Mesendoderm (in vitro differentiated cells): ENCODE data around the gene SPECC1.
"Not testable (repeated sequence)": the region's sequence is repeated elsewhere in the genome, so short reads cannot be mapped to it uniquely, and the experiment has no call there.

Source experiments
- DNase-seq: peaks from one replicate; pipeline ENCODE4 v3.0.0; 2013
- H2AK5ac ChIP-seq: 2 replicates; pipeline ENCODE4 v1.6.1; 2013; ENCODE audit warnings: low read length, inconsistent platforms
- H2BK120ac ChIP-seq: 2 replicates; pipeline ENCODE4 v1.6.1; 2013; ENCODE audit warnings: low read depth, mild to moderate bottlenecking, low read length, moderate library complexity, mixed read lengths
- H2BK15ac ChIP-seq: replicated peaks from 2 replicates; pipeline ENCODE4 v1.6.1; 2013; ENCODE audit warnings: low read depth, mild to moderate bottlenecking, moderate library complexity
- H2BK5ac ChIP-seq: 2 replicates; pipeline ENCODE4 v1.6.1; 2013; ENCODE audit warnings: low read length, inconsistent platforms
- H3K18ac ChIP-seq: 2 replicates; pipeline ENCODE4 v1.6.1; 2013; ENCODE audit warnings: mild to moderate bottlenecking, low read length, mixed read lengths
- H3K23ac ChIP-seq: one replicate; pipeline ENCODE4 v1.6.1; 2013; ENCODE audit warnings: low read length
- H3K27ac ChIP-seq: 2 replicates; pipeline ENCODE4 v1.5.1; 2013; ENCODE audit warnings: low read depth, mild to moderate bottlenecking, inconsistent platforms, low read length, moderate library complexity
- H3K27me3 ChIP-seq: 2 replicates; pipeline ENCODE4 v1.6.1; 2013; ENCODE audit warnings: low read length, control low read depth, mild to moderate bottlenecking, inconsistent platforms; ENCODE audit not compliant: insufficient read depth, poor library complexity
- H3K36me3 ChIP-seq: 2 replicates; pipeline ENCODE4 v1.6.1; 2013; ENCODE audit warnings: low read length, inconsistent platforms; ENCODE audit not compliant: control insufficient read depth, insufficient read depth
- H3K4ac ChIP-seq: one replicate; pipeline ENCODE4 v1.6.1; 2013; ENCODE audit warnings: low read depth, mild to moderate bottlenecking, low read length, moderate library complexity
- H3K4me1 ChIP-seq: 2 replicates; pipeline ENCODE4 v1.6.1; 2013; ENCODE audit warnings: low read depth, low read length, inconsistent platforms; ENCODE audit not compliant: control insufficient read depth
- H3K4me2 ChIP-seq: 2 replicates; pipeline ENCODE4 v1.6.1; 2013; ENCODE audit warnings: low read length
- H3K4me3 ChIP-seq: 2 replicates; pipeline ENCODE4 v1.5.1; 2013; ENCODE audit warnings: mild to moderate bottlenecking, low read length
- H3K56ac ChIP-seq: one replicate; pipeline ENCODE4 v1.6.1; 2013; ENCODE audit warnings: low read length
- H3K79me1 ChIP-seq: 2 replicates; pipeline ENCODE4 v1.6.1; 2013; ENCODE audit warnings: low read length, inconsistent platforms
- H3K79me2 ChIP-seq: 2 replicates; pipeline ENCODE4 v1.6.1; 2013; ENCODE audit warnings: mild to moderate bottlenecking, low read length; ENCODE audit not compliant: control insufficient read depth, insufficient read depth
- H3K9ac ChIP-seq: 2 replicates; pipeline ENCODE4 v1.6.1; 2013; ENCODE audit warnings: low read length, inconsistent platforms
- H4K5ac ChIP-seq: one replicate; pipeline ENCODE4 v1.6.1; 2013; ENCODE audit warnings: low read length
- H4K8ac ChIP-seq: one replicate; pipeline ENCODE4 v1.6.1; 2013; ENCODE audit warnings: low read depth, mild to moderate bottlenecking, control low read depth, low read length, moderate library complexity
- WGBS: extraction: QIAGEN DNeasy Blood & Tissue Kit; methylation state at CpG from one replicate; pipeline ENCODE4 v1.1.7; 2013; ENCODE audit warnings: low lambda C conversion rate, missing lambda C conversion rate; ENCODE audit not compliant: insufficient coverage; ENCODE audit errors: extremely low coverage; 5-methylcytosine and 5-hydroxymethylcytosine counted together

The SPECC1 gene

GRCh38 chr17:20074489-20074888 is 65.3 kb downstream of the SPECC1 start:
- Histone ChIP-seq H3K23ac (no peak overlapping the region), H3K4me1 (peaks cover 2% of the 10 kb centered on the region), H3K27ac (no peak overlapping the region), H3K9ac (no peak overlapping the region), H3K27me3 (no peaks in the 10 kb centered on the region), H4K8ac (no peak overlapping the region), H3K36me3 (no peaks in the 10 kb centered on the region), H3K56ac (no peak overlapping the region), H3K79me2 (no peaks in the 10 kb centered on the region), H3K18ac (no peak overlapping the region), H3K4me3 (no peak overlapping the region), H3K79me1 (no peaks in the 10 kb centered on the region), H2BK15ac (no peak overlapping the region), H2BK120ac (no peak overlapping the region), H2BK5ac (no peak overlapping the region), H4K5ac (no peak overlapping the region), H3K4ac (no peak overlapping the region), H2AK5ac (no peak overlapping the region), H3K4me2 (no peak overlapping the region)
- WGBS: no CpG with 5 or more reads among the region's 3 CpGs
- DNase-seq: no peak

GRCh38 chr17:20076137-20076536 is 67.0 kb downstream of the SPECC1 start:
- H2BK15ac ChIP-seq, H3K9ac ChIP-seq, H2AK5ac ChIP-seq, H3K4me1 ChIP-seq, H4K8ac ChIP-seq, H3K27ac ChIP-seq, H3K79me1 ChIP-seq, H3K27me3 ChIP-seq, H3K18ac ChIP-seq, H3K36me3 ChIP-seq, H2BK5ac ChIP-seq, H3K4me2 ChIP-seq, H3K4ac ChIP-seq, H2BK120ac ChIP-seq, H3K23ac ChIP-seq, H3K56ac ChIP-seq, H4K5ac ChIP-seq, DNase-seq, H3K4me3 ChIP-seq, H3K79me2 ChIP-seq: not testable (repeated sequence)
- WGBS: no CpG with 5 or more reads among the region's 3 CpGs

- no peak overlapping the region for H2BK15ac ChIP-seq
- H3K79me1 ChIP-seq: no peaks in the 10 kb centered on the region
- H3K23ac ChIP-seq: no peak overlapping the region
- no peaks in the 10 kb centered on the region for H3K27me3 ChIP-seq
- peaks cover 2% of the 10 kb centered on the region for H3K4me1 ChIP-seq
- H3K27ac ChIP-seq: no peak overlapping the region
- no peak overlapping the region for H3K4me3 ChIP-seq
- H2BK5ac ChIP-seq: no peak overlapping the region
- no peaks in the 10 kb centered on the region for H3K36me3 ChIP-seq
- no peak overlapping the region for H2BK120ac ChIP-seq
- no peak overlapping the region for H4K8ac ChIP-seq
- H3K4me2 ChIP-seq: no peak overlapping the region
- no peaks in the 10 kb centered on the region for H3K79me2 ChIP-seq
- no CpG with 5 or more reads among the region's 3 CpGs for WGBS
- no peak overlapping the region for H3K56ac ChIP-seq
- H3K18ac ChIP-seq: no peak overlapping the region
- H2AK5ac ChIP-seq: no peak overlapping the region
- H4K5ac ChIP-seq: no peak overlapping the region
- H3K4ac ChIP-seq: no peak overlapping the region
- no peak overlapping the region for H3K9ac ChIP-seq
- no peak for DNase-seq
Measured at GRCh38 chr17:20077978-20078685, 69.0 kb downstream of the SPECC1 start.

GRCh38 chr17:20080513-20080912 is 71.4 kb downstream of the SPECC1 start:
- no peak overlapping the region for H3K4me2 ChIP-seq
- H3K4me3 ChIP-seq: no peak overlapping the region
- no peak overlapping the region for H2BK5ac ChIP-seq
- no peak overlapping the region for H2AK5ac ChIP-seq
- H3K79me1 ChIP-seq: no peaks in the 10 kb centered on the region
- no peak for DNase-seq
- H3K27me3 ChIP-seq: no peaks in the 10 kb centered on the region
- no peak overlapping the region for H3K4ac ChIP-seq
- no peak overlapping the region for H3K23ac ChIP-seq
- H3K4me1 ChIP-seq: no peaks in the 10 kb centered on the region
- no peak overlapping the region for H4K5ac ChIP-seq
- no peaks in the 10 kb centered on the region for H3K79me2 ChIP-seq
- no peak overlapping the region for H2BK15ac ChIP-seq
- no peaks in the 10 kb centered on the region for H3K36me3 ChIP-seq
- no peak overlapping the region for H3K27ac ChIP-seq
- H3K18ac ChIP-seq: no peak overlapping the region
- no peak overlapping the region for H3K56ac ChIP-seq
- H3K9ac ChIP-seq: no peak overlapping the region
- no CpG with 5 or more reads among the region's 10 CpGs for WGBS
- H4K8ac ChIP-seq: no peak overlapping the region
- H2BK120ac ChIP-seq: no peak overlapping the region

DNA sequence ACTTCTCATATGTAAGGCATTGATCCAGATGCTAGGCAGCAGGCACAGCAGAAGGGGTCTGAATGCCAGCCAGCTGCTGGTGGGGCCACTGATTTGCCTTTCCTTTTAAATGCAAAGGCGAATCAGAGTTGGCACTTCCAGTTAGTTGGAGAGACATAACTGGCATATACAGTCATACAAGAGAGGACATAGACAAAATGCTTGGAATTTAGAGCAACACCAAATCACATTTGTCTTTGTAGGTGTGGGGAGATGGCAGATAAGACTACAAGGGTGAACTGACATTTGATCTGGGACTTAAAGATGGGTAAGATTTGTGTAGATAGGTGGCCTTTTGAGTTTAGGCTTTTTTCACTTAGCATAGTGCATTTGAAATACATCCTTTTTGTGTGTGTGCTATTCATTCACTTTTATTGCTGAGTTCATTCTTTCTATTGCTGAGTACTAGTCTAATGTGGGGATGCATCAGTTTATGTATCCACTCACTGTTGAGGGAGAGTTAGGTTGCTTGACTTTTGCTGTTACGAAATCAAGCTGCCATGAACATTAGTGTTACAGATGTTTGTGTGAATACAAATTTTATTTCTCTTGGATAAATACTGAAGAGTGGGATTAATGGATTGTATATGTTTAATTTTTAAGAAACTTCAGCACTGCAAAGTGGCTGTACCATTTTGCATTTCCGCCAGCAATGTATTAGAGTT is 74.1 kb downstream of the SPECC1 start:
- Histone ChIP-seq H3K4me2 (no peak overlapping the region), H2BK15ac (no peak overlapping the region), H3K4me3 (no peak overlapping the region), H3K27ac (no peak overlapping the region), H2BK5ac (no peak overlapping the region), H3K18ac (no peak overlapping the region), H4K5ac (no peak overlapping the region), H4K8ac (no peak overlapping the region), H3K56ac (no peak overlapping the region), H3K23ac (no peak overlapping the region), H3K4ac (no peak overlapping the region), H3K36me3 (no peaks in the 10 kb centered on the region), H3K79me2 (no peaks in the 10 kb centered on the region), H2AK5ac (no peak overlapping the region), H3K27me3 (no peaks in the 10 kb centered on the region), H3K4me1 (no peaks in the 10 kb centered on the region), H2BK120ac (no peak overlapping the region), H3K9ac (no peak overlapping the region), H3K79me1 (no peaks in the 10 kb centered on the region)
- DNase-seq: no peak
- WGBS: no CpG with 5 or more reads among the region's 3 CpGs
